Erythroblast (primary cell): ENCODE data around the gene MARCOL.

Experiments
- GATA1 ChIP-seq: IDR thresholded peaks from 2 replicates; pipeline ENCODE4 v1.6.1; 2011; ENCODE audit warnings: low read depth, mild to moderate bottlenecking, control low read depth, low read length, moderate library complexity
- POLR2A ChIP-seq: IDR thresholded peaks from 2 replicates; pipeline ENCODE4 v1.6.1; 2011; ENCODE audit warnings: mild to moderate bottlenecking, low read length

DNA sequence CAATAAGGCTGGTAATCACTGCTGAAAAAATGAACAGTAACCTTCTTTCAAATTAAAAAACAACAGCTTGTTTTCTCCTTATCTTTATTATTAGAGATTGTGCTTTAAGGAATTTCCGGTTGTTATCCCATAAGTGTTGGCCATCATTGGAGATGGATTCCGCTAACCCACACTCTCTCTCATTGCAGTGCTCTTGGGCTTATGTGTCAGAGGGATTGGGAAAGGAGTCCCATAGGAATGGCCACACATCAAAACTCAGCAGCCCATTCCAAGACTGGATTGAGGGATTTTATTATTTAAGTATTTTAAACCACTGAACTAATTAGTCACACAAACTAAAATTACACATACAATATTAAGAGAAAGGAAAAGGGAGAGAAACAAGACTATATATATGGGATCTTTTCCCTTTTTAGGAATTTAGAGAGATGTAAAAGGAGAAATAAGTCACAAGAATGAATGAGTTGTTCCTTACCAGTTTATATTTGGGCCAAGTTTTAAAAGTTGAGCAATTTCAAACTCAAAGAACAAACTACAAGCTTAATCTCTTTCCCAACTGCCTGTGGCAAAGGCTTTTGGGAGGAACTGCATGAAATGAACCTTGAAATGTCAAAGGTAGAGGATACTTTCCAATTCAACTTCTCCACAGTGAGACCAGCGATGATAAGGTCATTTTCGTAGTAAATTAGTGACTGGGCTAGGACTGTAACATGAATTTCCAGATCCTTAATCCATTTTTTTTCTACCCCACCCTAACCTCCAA is 33.1 kb upstream of the MARCOL start:
- no peak for TF ChIP-seq POLR2A
- no peak for TF ChIP-seq GATA1
